ENCODE data around the gene MRPS18C. TPM values are rescaled to one million over a fixed set of nuclear protein-coding genes. Genes with fewer than 3 reads are reported as not detected.

The MRPS18C gene
- total RNA-seq, 2 donors from 2014 or later = 10.9 to 55.0 TPM

DNA sequence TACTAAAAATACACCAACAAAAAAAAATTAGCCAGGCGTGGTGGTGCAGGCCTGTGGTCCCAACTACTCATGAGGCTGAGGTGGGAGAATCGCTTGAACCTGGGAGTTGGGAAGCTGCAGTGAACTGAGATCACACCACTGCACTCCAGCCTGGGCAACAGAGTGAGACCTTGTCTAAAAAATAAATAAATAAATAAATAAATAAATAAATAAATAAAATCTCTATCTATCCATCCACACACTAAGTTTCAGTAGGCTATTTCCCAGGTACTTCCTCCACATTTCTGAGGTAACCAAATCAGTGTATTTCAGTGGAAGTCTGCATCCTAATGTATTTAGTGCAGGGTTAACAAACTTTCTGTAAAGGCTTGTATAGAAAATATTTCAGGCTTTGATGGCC, 18.1 kb downstream of the MRPS18C start:
- Histone ChIP-seq H3K27me3 (no peaks in the 10 kb centered on the region), H3K4me3 (no peak overlapping the region), H3K4me1 (no peaks in the 10 kb centered on the region), H3K27ac (no peak overlapping the region), H3K36me3 (replicated peaks in 1 of 2; ENCODE audit: insufficient read depth in 1 of 2, low read depth in 2 of 2) (peaks cover 0 to 2% of the 10 kb centered on the region in 2 donors), H3K9me3 (no peaks in the 10 kb centered on the region)
- DNase-seq (no peak), ATAC-seq (no peak)
- 88 to 100% methylated on average over 2 of the region's 2 CpGs for WGBS, 2 donors
- TF ChIP-seq, protein P1, sequence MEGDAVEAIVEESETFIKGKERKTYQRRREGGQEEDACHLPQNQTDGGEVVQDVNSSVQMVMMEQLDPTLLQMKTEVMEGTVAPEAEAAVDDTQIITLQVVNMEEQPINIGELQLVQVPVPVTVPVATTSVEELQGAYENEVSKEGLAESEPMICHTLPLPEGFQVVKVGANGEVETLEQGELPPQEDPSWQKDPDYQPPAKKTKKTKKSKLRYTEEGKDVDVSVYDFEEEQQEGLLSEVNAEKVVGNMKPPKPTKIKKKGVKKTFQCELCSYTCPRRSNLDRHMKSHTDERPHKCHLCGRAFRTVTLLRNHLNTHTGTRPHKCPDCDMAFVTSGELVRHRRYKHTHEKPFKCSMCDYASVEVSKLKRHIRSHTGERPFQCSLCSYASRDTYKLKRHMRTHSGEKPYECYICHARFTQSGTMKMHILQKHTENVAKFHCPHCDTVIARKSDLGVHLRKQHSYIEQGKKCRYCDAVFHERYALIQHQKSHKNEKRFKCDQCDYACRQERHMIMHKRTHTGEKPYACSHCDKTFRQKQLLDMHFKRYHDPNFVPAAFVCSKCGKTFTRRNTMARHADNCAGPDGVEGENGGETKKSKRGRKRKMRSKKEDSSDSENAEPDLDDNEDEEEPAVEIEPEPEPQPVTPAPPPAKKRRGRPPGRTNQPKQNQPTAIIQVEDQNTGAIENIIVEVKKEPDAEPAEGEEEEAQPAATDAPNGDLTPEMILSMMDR (IDR thresholded peaks at IDR 0.05) = no peak
- TF ChIP-seq POLR2A (IDR thresholded peaks at IDR 0.05) = no peak
- intact Hi-C loops (cut with DNase I) = no loop called here

DNA sequence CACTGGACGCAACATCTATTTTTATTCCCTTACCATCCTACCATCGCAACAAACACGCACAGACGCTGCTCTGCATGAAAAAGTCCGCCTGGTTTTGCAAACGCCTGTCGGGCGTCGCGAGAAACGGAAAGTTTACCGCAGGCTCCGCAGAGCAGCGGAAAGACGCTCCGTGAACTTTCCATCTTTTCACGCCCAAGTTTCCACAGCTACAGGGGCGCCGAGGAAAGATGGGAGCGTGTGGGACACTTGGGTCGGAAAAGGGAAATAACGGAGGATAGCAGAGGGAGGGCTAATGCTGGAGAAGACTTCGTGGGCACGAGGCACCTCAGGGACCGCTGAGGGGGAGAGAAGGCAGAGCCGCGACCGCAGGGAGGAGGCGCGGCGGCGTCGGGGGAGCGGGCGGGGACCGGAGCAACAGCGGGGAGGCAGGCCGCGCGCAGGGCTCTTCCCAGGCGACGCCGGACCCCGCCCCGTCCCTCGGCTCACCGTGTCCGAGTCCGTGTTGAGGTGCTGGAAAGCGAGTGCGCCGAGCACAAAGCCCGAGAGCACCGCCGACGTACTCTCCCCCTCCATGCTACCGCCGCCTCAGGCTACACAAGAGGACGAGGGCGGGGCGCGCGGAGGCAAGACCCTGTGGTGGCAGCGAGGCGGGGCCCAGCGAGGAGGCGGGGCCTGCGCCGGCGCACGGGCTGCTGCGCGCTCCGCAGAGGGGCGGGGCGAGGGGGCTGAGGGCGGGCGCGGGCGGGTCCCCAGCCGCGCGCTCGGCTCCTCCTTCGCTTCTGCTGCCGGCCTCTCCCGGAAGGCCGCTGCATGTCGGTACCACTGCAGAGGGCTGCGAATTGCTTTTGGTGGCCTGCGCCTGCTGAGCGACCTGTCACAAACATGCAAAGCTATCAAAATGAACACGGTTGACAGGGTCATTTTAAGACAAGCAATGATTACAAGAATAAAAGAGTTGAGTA, 28.9 kb downstream of the MRPS18C start, which contains the start of gene ABRAXAS1:
Gene ABRAXAS1, minus strand, starts transcription at position 601 of the 962 bp plus-strand sequence. Its CDS starts 28 bp downstream, at position 573.
- peak; percentile 99 for ATAC-seq

DNA sequence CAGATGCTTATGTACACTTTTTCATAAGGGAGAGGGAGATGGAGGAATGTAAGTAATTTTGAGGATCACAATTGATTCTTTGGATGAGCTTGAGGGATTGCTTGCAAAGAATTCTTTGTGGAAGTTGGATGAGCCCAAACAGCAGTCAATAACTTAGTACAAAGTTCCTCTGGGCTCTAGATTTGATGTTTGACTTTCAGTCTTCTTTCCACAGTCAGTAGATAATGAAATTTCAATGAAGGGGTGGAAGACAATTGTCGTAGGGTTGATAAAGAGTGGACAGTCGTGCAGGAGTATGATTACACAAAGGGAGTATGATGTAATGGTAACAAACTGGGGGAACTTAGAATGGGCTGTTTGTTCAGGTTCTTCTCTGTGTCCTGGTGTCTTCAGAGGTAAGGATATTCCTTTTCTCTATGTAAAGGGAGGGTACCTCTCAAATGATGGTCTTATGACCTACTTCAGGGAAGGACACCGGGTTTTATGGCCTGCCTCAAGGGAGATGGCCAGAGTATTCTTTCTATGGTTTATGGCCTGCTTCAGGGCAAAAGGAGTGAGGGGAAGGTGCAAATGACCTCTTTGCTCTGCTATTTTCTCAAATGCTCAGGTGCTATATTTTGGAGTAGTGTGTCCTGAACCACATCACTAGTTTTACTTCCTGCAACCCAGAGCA, 30.7 kb downstream of the MRPS18C start:
- Histone ChIP-seq H3K4me3 (no peak overlapping the region), H3K9me3 (no peaks in the 10 kb centered on the region), H3K27ac (no peak overlapping the region), H3K4me1 (peaks cover 9% of the 10 kb centered on the region), H3K36me3 (replicated peaks in 1 of 2; ENCODE audit: insufficient read depth in 1 of 2, low read depth in 2 of 2) (no peaks in the 10 kb centered on the region), H3K27me3 (no peaks in the 10 kb centered on the region)
- no peak for DNase-seq
- 71 to 77% methylated on average over 3 of the region's 3 CpGs for WGBS, 2 donors
- intact Hi-C loops (cut with DNase I) = no loop called here
- no peak for TF ChIP-seq POLR2A (IDR thresholded peaks at IDR 0.05)
- TF ChIP-seq, protein P1 (IDR thresholded peaks at IDR 0.05) = no peak
- ATAC-seq = no peak

More for the DNA sequence above, 28.9 kb downstream of the MRPS18C start, which contains the start of gene ABRAXAS1:
- Histone ChIP-seq H3K36me3 (replicated peaks in 1 of 2; ENCODE audit: insufficient read depth in 1 of 2, low read depth in 2 of 2) (no peaks in the 10 kb centered on the region), H3K9me3 (no peaks in the 10 kb centered on the region), H3K27me3 (no peaks in the 10 kb centered on the region), H3K4me1 (peaks cover 9% of the 10 kb centered on the region), H3K27ac (peak within 1 kb of the TSS; percentile 70 to 84 (median 82)), H3K4me3 (peak within 1 kb of the TSS; percentile 32 to 34)
- 0 to 1% methylated on average over 48 to 86 of the region's 93 CpGs for WGBS, 2 donors
- intact Hi-C loops (cut with DNase I) = no loop called here
- DNase-seq = peak; percentile 92 to 97 (median 94)
- peak; percentile 60 to 80 (median 74) for TF ChIP-seq POLR2A (IDR thresholded peaks at IDR 0.05)
- TF ChIP-seq, protein P1 (IDR thresholded peaks at IDR 0.05) = peak in 3 of 7 experiments; percentile 7 to 17 (median 14)

DNA sequence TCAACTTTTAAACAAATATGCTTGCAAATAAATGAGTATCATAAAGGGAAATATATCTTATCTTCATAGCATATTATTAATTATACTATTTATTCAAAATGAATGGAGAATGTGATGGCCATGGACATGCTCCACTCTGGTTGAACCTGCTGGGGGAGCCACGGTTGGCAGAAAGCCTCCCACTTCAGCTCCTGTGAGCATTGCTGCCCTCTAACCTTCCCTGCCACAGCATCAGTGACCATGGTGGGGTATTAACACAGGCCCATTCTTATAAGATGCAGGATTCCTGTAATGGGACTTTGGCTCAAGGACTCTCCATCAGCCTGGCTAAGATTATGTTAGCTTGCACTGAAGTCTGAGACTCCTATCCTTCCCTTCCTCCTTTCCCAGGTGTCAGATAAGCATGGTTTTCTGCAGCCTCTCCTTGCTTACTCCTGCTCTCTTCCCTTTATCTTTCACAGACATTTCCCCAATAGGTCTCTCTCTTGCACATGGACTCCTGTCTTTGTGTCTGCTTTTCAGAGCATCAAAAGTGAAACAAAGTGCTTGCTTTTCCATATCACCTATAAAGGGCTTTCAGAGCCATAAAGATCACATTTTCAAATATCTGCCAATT, 34.0 kb downstream of the MRPS18C start:
- H3K27me3 ChIP-seq = no peaks in the 10 kb centered on the region
- no peak overlapping the region for H3K27ac ChIP-seq
- H3K9me3 ChIP-seq = no peaks in the 10 kb centered on the region
- no peak for TF ChIP-seq POLR2A (IDR thresholded peaks at IDR 0.05)
- peaks cover 4% of the 10 kb centered on the region for H3K4me1 ChIP-seq
- no peak overlapping the region for H3K4me3 ChIP-seq
- intact Hi-C loops (cut with DNase I) = no loop called here
- 4 to 21% methylated on average over 1 of the region's 1 CpG for WGBS, 2 donors
- no peak for DNase-seq
- no peak for ATAC-seq
- no peaks in the 10 kb centered on the region for H3K36me3 ChIP-seq (replicated peaks in 1 of 2; ENCODE audit: insufficient read depth in 1 of 2, low read depth in 2 of 2)
